ENCODE measurements around the gene BRF1.

- TF ChIP-seq CTCF (conservative IDR thresholded peaks at IDR 0.05 in 1 of 2, IDR thresholded peaks at IDR 0.05 in 1 of 2; ENCODE audit: low read depth in 1 of 2, low read length in 2 of 2): no peak
- no peak for TF ChIP-seq EZH2 (IDR thresholded peaks at IDR 0.05; ENCODE audit: low read length, missing control alignments)
Observed at GRCh38 chr14:105240811-105241576, 59.8 kb downstream of the BRF1 start.

Data from fibroblast of lung (primary cell).